Neural progenitor cell (in vitro differentiated cells): ENCODE measurements around the gene PPP1R27. TPM values are rescaled to one million over a fixed set of nuclear protein-coding genes. Genes with fewer than 3 reads are reported as not detected.

ENCODE experiments used
- DNase-seq: peaks from one replicate; pipeline ENCODE4 v3.0.0-alpha.2; 2016; ENCODE audit warnings: low spot score
- H2AFZ ChIP-seq: fragments of 200-600 bp; sonication (generic); replicated peaks from 2 replicates; pipeline ENCODE4 v1.6.1; 2016; ENCODE audit warnings: antibody characterized with exemption
- H3F3A ChIP-seq: fragments of 200-600 bp; sonication (generic); 2 replicates; pipeline ENCODE4 v1.6.1; 2016; ENCODE audit warnings: antibody characterized with exemption, low read depth
- H3K27ac ChIP-seq: fragments of 200-600 bp; sonication (generic); 2 replicates; pipeline ENCODE4 v1.5.1; 2016; ENCODE audit warnings: mild to moderate bottlenecking
- H3K27me3 ChIP-seq: fragments of 200-600 bp; sonication (generic); 2 replicates; pipeline ENCODE4 v1.6.1; 2016; ENCODE audit warnings: mild to moderate bottlenecking, moderate library complexity
- H3K36me3 ChIP-seq: fragments of 200-600 bp; sonication (generic); 2 replicates; pipeline ENCODE4 v1.5.1; 2016
- H3K4me1 ChIP-seq: fragments of 200-600 bp; sonication (generic); 2 replicates; pipeline ENCODE4 v1.6.1; 2016; ENCODE audit warnings: mixed run types
- H3K4me2 ChIP-seq: fragments of 200-600 bp; sonication (generic); 2 replicates; pipeline ENCODE4 v1.6.1; 2016
- H3K4me3 ChIP-seq: fragments of 200-600 bp; sonication (generic); 2 replicates; pipeline ENCODE4 v1.5.1; 2016
- H3K79me2 ChIP-seq: fragments of 200-600 bp; sonication (generic); 2 replicates; pipeline ENCODE4 v1.6.1; 2016; ENCODE audit warnings: low read depth
- H3K9ac ChIP-seq: fragments of 200-600 bp; sonication (generic); 2 replicates; pipeline ENCODE4 v1.6.1; 2016
- H3K9me3 ChIP-seq: fragments of 200-600 bp; sonication (generic); 2 replicates; pipeline ENCODE4 v1.5.1; 2016; ENCODE audit warnings: low read depth
- H4K20me1 ChIP-seq: fragments of 200-600 bp; sonication (generic); 2 replicates; pipeline ENCODE4 v1.6.1; 2016; ENCODE audit warnings: low read depth
- H3K27ac Mint-ChIP-seq: 3 replicates; pipeline ENCODE4 v1.8.0; 2021; ENCODE audit warnings: mixed read lengths
- H3K27me3 Mint-ChIP-seq: 2 replicates; pipeline ENCODE4 v1.8.0; 2022; ENCODE audit warnings: low read depth, mild to moderate bottlenecking, inconsistent platforms, moderate library complexity, mixed read lengths; ENCODE audit not compliant: insufficient read depth
- H3K36me3 Mint-ChIP-seq: 3 replicates; pipeline ENCODE4 v1.8.0; 2021; ENCODE audit warnings: mixed read lengths
- H3K4me1 Mint-ChIP-seq: 3 replicates; pipeline ENCODE4 v1.8.0; 2021; ENCODE audit warnings: mixed read lengths
- H3K4me3 Mint-ChIP-seq: 3 replicates; pipeline ENCODE4 v1.8.0; 2021; ENCODE audit warnings: mild to moderate bottlenecking, moderate library complexity, mixed read lengths
- H3K9me3 Mint-ChIP-seq: 3 replicates; pipeline ENCODE4 v1.8.0; 2020; ENCODE audit warnings: mixed read lengths
- CTCF ChIP-seq: fragments of 200-600 bp; sonication (generic); IDR thresholded peaks from 2 replicates; pipeline ENCODE4 v1.5.1; 2017; ENCODE audit warnings: antibody characterized with exemption, mild to moderate bottlenecking
- EZH2 ChIP-seq: fragments of 200-600 bp; sonication (generic); IDR thresholded peaks from 2 replicates; pipeline ENCODE4 v1.6.1; 2017; ENCODE audit warnings: antibody characterized with exemption, mild to moderate bottlenecking, moderate library complexity
- EZH2phosphoT487 ChIP-seq: fragments of 200-600 bp; sonication (generic); IDR thresholded peaks from 2 replicates; pipeline ENCODE4 v1.6.1; 2017; ENCODE audit warnings: antibody characterized with exemption
- total RNA-seq: library from RNA; depleted of rRNA; stranded (reverse); fragments of >200 nt; gene quantifications from 2 replicates; pipeline ENCODE4 v1.2.3, GENCODE V29; 2015; ENCODE audit warnings: low replicate concordance

The PPP1R27 gene
- total RNA-seq, 1 donor from 2014 or later = not detected

GRCh38 chr17:81878294-81878693, 43.4 kb upstream of the PPP1R27 start:
- no peak overlapping the region for H3K27ac ChIP-seq
- Mint-ChIP-seq H3K36me3 (peaks cover 15% of the 10 kb centered on the region), H3K4me1 (no peaks in the 10 kb centered on the region), H3K27ac (no peak overlapping the region), H3K4me3 (no peak overlapping the region), H3K9me3 (no peaks in the 10 kb centered on the region), H3K27me3 (no peaks in the 10 kb centered on the region)
- no peaks in the 10 kb centered on the region for H3K36me3 ChIP-seq
- no peak overlapping the region for H3K9ac ChIP-seq
- TF ChIP-seq EZH2phosphoT487 (no peak), EZH2 (no peak), CTCF (no peak)
- no peak overlapping the region for H3K4me2 ChIP-seq
- no peaks in the 10 kb centered on the region for H3K27me3 ChIP-seq
- H3K9me3 ChIP-seq = no peaks in the 10 kb centered on the region
- no peak for DNase-seq
- no peaks in the 10 kb centered on the region for H3K79me2 ChIP-seq
- no peaks in the 10 kb centered on the region for H3K4me1 ChIP-seq
- no peak overlapping the region for H3K4me3 ChIP-seq
- peaks cover 29% of the 10 kb centered on the region for H3F3A ChIP-seq
- no peak overlapping the region for H2AFZ ChIP-seq
- no peaks in the 10 kb centered on the region for H4K20me1 ChIP-seq

- no peak for TF ChIP-seq EZH2phosphoT487
- no peak for TF ChIP-seq EZH2
- TF ChIP-seq CTCF = no peak
- H3K27ac ChIP-seq = no peak overlapping the region
- peaks cover 5% of the 10 kb centered on the region for H3K4me1 Mint-ChIP-seq
- H3K4me3 Mint-ChIP-seq = no peak overlapping the region
- H3K9ac ChIP-seq = no peak overlapping the region
- H3F3A ChIP-seq = peaks cover 35% of the 10 kb centered on the region
- H3K4me1 ChIP-seq = no peaks in the 10 kb centered on the region
- H3K9me3 Mint-ChIP-seq = no peaks in the 10 kb centered on the region
- H3K27me3 Mint-ChIP-seq = no peaks in the 10 kb centered on the region
- H3K79me2 ChIP-seq = peaks cover 3% of the 10 kb centered on the region
- no peak overlapping the region for H3K27ac Mint-ChIP-seq
- no peak overlapping the region for H2AFZ ChIP-seq
- no peaks in the 10 kb centered on the region for H4K20me1 ChIP-seq
- no peak for DNase-seq
- H3K4me3 ChIP-seq = no peak overlapping the region
- H3K36me3 Mint-ChIP-seq = peaks cover 16% of the 10 kb centered on the region
- H3K4me2 ChIP-seq = no peak overlapping the region
- no peaks in the 10 kb centered on the region for H3K9me3 ChIP-seq
- no peaks in the 10 kb centered on the region for H3K36me3 ChIP-seq
- no peaks in the 10 kb centered on the region for H3K27me3 ChIP-seq
Observed at GRCh38 chr17:81877569-81877968, 42.7 kb upstream of the PPP1R27 start.

GRCh38 chr17:81871387-81872230, 36.8 kb upstream of the PPP1R27 start:
- peaks cover 4% of the 10 kb centered on the region for H3K27me3 Mint-ChIP-seq
- peaks cover 58% of the 10 kb centered on the region for H3F3A ChIP-seq
- no peaks in the 10 kb centered on the region for H3K27me3 ChIP-seq
- no peaks in the 10 kb centered on the region for H3K9me3 Mint-ChIP-seq
- H3K9me3 ChIP-seq = no peaks in the 10 kb centered on the region
- peaks cover 14% of the 10 kb centered on the region for H3K4me1 ChIP-seq
- no peaks in the 10 kb centered on the region for H3K36me3 ChIP-seq
- peak; percentile 74 for DNase-seq
- H3K27ac ChIP-seq = peak overlapping the region; percentile 42
- peaks cover 3% of the 10 kb centered on the region for H3K36me3 Mint-ChIP-seq
- H3K4me2 ChIP-seq = peak overlapping the region; percentile 91
- H3K79me2 ChIP-seq = peaks cover 28% of the 10 kb centered on the region
- peak overlapping the region; percentile 73 for H3K9ac ChIP-seq
- H4K20me1 ChIP-seq = peaks cover 35% of the 10 kb centered on the region
- peak overlapping the region; percentile 80 for H2AFZ ChIP-seq
- peak overlapping the region; percentile 88 for H3K4me3 Mint-ChIP-seq
- peak; percentile 25 for TF ChIP-seq EZH2
- TF ChIP-seq CTCF = peak; percentile 46
- no peak for TF ChIP-seq EZH2phosphoT487
- peaks cover 16% of the 10 kb centered on the region for H3K4me1 Mint-ChIP-seq
- H3K4me3 ChIP-seq = peak overlapping the region; percentile 76
- peak overlapping the region; percentile 79 for H3K27ac Mint-ChIP-seq
